A549 (cell line): Measurements from ENCODE around the gene PRDX5. TPM values are rescaled to one million over a fixed set of nuclear protein-coding genes. Genes with fewer than 3 reads are reported as not detected.
A peak's percentile ranks its signal among the peaks of the same experiment; 100 is the strongest.

Experiments
- BHLHE40 ChIP-seq: IDR thresholded peaks from 2 replicates; pipeline ENCODE4 v1.6.1; 2012; ENCODE audit warnings: low read depth, low read length, inconsistent platforms
- CHD2 ChIP-seq: fragments of 150-350 bp; IDR thresholded peaks from 2 replicates; pipeline ENCODE4 v1.6.1; 2014; ENCODE audit warnings: low read length; ENCODE audit not compliant: partially characterized antibody
- CHD4 ChIP-seq: fragments of 200-600 bp; sonication (generic); IDR thresholded peaks from 2 replicates; pipeline ENCODE4 v1.6.1; 2016; ENCODE audit warnings: antibody characterized with exemption, mild to moderate bottlenecking, borderline replicate concordance
- EHMT2 ChIP-seq: fragments of 200-600 bp; sonication (generic); IDR thresholded peaks from 2 replicates; pipeline ENCODE4 v1.6.1; 2016; ENCODE audit warnings: antibody characterized with exemption, low read depth, mild to moderate bottlenecking, moderate library complexity
- FOSL2 ChIP-seq, 2 experiments: fragments of 450-650 bp in 1 of 2; fragments of >200 bp in 1 of 2; sonication (Bioruptor Twin) in 1 of 2; formaldehyde crosslinking; IDR thresholded peaks; 2 replicates each; pipeline versions ENCODE4 v1.5.0 to v1.6.1; 2016 to 2020; ENCODE audit warnings: mild to moderate bottlenecking in 1 of 2, moderate library complexity in 1 of 2
- HOXA7 ChIP-seq: fragments of 250-450 bp; sonication (Bioruptor Pico); IDR thresholded peaks from 2 replicates; pipeline ENCODE4 v1.5.0; 2020; ENCODE audit warnings: mild to moderate bottlenecking, moderate library complexity
- JUNB ChIP-seq: fragments of >200 bp; sonication (Bioruptor Twin); formaldehyde crosslinking; IDR thresholded peaks from 2 replicates; pipeline ENCODE4 v1.6.1; 2016
- KDM1A ChIP-seq: fragments of 200-600 bp; sonication (generic); IDR thresholded peaks from 2 replicates; pipeline ENCODE4 v1.6.1; 2016; ENCODE audit warnings: low read depth, mild to moderate bottlenecking
- KDM5A ChIP-seq: fragments of 200-600 bp; sonication (generic); IDR thresholded peaks from 2 replicates; pipeline ENCODE4 v1.6.1; 2016; ENCODE audit warnings: antibody characterized with exemption, mild to moderate bottlenecking
- MAFK ChIP-seq: fragments of 450-650 bp; IDR thresholded peaks from 2 replicates; pipeline ENCODE4 v1.6.1; 2014; ENCODE audit not compliant: partially characterized antibody
- RAD21 ChIP-seq, 2 experiments: fragments of >200 bp in 1 of 2; sonication (Bioruptor Twin) in 1 of 2; formaldehyde crosslinking in 1 of 2; IDR thresholded peaks in 1 of 2; conservative IDR thresholded peaks in 1 of 2; 2 replicates in 1 of 2; 3 replicates in 1 of 2; pipeline ENCODE4 v1.6.1; 2012 to 2018; ENCODE audit warnings: inconsistent platforms in 1 of 2
- RNF2 ChIP-seq: fragments of 200-600 bp; sonication (generic); IDR thresholded peaks from 2 replicates; pipeline ENCODE4 v1.6.1; 2016; ENCODE audit warnings: low read depth, mild to moderate bottlenecking, antibody characterized with exemption, moderate library complexity, borderline replicate concordance
- SMC3 ChIP-seq: fragments of >200 bp; sonication (Bioruptor Twin); formaldehyde crosslinking; IDR thresholded peaks from 3 replicates; pipeline ENCODE4 v1.6.1; 2018; ENCODE audit warnings: inconsistent platforms
- SREBF2 ChIP-seq: fragments of 450-650 bp; IDR thresholded peaks from 2 replicates; pipeline ENCODE4 v1.6.1; 2014; ENCODE audit warnings: mild to moderate bottlenecking, moderate library complexity
- TFCP2L1 ChIP-seq: fragments of 250-450 bp; sonication (Bioruptor Pico); IDR thresholded peaks from 2 replicates; pipeline ENCODE4 v1.5.0; 2021; ENCODE audit warnings: mild to moderate bottlenecking
- TP53 ChIP-seq: fragments of 250-450 bp; sonication (Bioruptor Pico); IDR thresholded peaks from 2 replicates; pipeline ENCODE4 v1.5.0; 2021; ENCODE audit warnings: mild to moderate bottlenecking, moderate library complexity
- ZFP36 ChIP-seq: fragments of 450-650 bp; IDR thresholded peaks from 2 replicates; pipeline ENCODE4 v1.6.1; 2014; ENCODE audit warnings: borderline replicate concordance; ENCODE audit not compliant: partially characterized antibody
- polyA plus RNA-seq, 4 experiments: library from polyadenylated mRNA; depleted of rRNA in 3 of 4; stranded (reverse); fragments of >200 nt; fragmentation: RNase III in 1 of 4; extraction: RNeasy Plus Mini Kit Qiagen cat#74134 plus additional on column Dnase treatment in 1 of 4; gene quantifications; 2 replicates in 3 of 4; 3 replicates in 1 of 4; pipeline ENCODE4 v1.2.3, GENCODE V29; 2011 to 2017
- TF ChIP-seq, protein P1 (sequence below): fragments of 200-600 bp; sonication (generic); IDR thresholded peaks from 2 replicates; pipeline ENCODE4 v1.6.1; 2016; ENCODE audit warnings: antibody characterized with exemption, mild to moderate bottlenecking, moderate library complexity
- TF ChIP-seq, protein P2 (sequence below): IDR thresholded peaks from 2 replicates; pipeline ENCODE4 v1.6.1; 2012
- TF ChIP-seq, protein P3 (sequence below): fragments of 250-450 bp; sonication (Bioruptor Pico); IDR thresholded peaks from 2 replicates; pipeline ENCODE4 v1.5.0; 2020; ENCODE audit warnings: low read depth, mild to moderate bottlenecking, moderate library complexity
- TF ChIP-seq, protein P4 (sequence below): IDR thresholded peaks from 2 replicates; pipeline ENCODE4 v1.6.1; 2012; ENCODE audit warnings: low read depth, borderline replicate concordance
- TF ChIP-seq, protein P5 (sequence below): fragments of 250-450 bp; sonication (Bioruptor Pico); IDR thresholded peaks from 2 replicates; pipeline ENCODE4 v1.5.0; 2021; ENCODE audit warnings: mild to moderate bottlenecking, moderate library complexity, borderline replicate concordance

The PRDX5 gene
- polyA plus RNA-seq, 2 of the 4 experiments (the other 2 are of a cell fraction), result 377 to 491 TPM

DNA sequence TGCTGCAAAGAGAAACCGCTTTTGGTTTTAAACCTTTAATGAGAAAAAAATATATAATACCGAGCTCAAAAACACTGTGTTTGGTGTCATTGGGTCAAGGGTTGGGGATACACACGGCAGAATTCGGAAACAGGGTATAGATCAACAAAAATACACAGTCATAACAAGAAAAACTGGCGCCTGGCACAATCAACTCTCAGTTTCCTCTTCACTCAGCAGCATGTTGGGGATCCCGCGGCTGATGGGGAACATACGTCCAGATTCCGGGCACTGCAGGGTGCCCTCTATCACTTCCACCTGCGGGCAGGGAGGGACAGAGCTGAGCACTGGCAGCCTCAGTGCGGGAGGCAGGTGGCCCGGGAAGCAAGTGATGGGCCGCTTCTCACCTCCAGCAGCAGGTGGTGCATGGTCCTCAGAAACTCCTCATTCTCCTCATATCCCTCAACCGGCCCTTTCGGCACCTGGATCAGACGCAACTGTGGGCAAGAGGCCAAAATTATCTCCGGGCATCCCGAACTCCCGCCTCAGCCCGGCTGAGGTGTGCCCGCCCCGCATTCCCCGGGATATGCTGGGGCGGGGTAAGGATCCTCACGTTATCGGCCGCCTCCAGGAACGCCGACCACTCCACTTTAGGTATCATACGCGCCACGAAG, 1.1 kb upstream of the PRDX5 start (continued):
- TF ChIP-seq EHMT2 (no peak), TP53 (CRISPR knock-in tag) (peak; percentile 32; the same call in 1 of the 2 replicates), FOSL2 (IDR thresholded peaks at IDR 0.05) (no peak), FOSL2 (CRISPR knock-in tag; IDR thresholded peaks at IDR 0.05) (no peak), MAFK (no peak), BHLHE40 (no peak), RAD21 (conservative IDR thresholded peaks at IDR 0.05 in 1 of 2, IDR thresholded peaks at IDR 0.05 in 1 of 2) (peak in 1 of 2 experiments; percentile 21; a peak in 1 of 5 replicates), SMC3 (no peak), RNF2 (no peak), CHD4 (no peak), KDM5A (peak; percentile 49; the same call in 1 of the 2 replicates), ZFP36 (no peak), CHD2 (no peak), JUNB (no peak), SREBF2 (no peak), HOXA7 (CRISPR knock-in tag) (no peak), TFCP2L1 (CRISPR knock-in tag) (no peak), KDM1A (no peak)
- TF ChIP-seq, protein P1, sequence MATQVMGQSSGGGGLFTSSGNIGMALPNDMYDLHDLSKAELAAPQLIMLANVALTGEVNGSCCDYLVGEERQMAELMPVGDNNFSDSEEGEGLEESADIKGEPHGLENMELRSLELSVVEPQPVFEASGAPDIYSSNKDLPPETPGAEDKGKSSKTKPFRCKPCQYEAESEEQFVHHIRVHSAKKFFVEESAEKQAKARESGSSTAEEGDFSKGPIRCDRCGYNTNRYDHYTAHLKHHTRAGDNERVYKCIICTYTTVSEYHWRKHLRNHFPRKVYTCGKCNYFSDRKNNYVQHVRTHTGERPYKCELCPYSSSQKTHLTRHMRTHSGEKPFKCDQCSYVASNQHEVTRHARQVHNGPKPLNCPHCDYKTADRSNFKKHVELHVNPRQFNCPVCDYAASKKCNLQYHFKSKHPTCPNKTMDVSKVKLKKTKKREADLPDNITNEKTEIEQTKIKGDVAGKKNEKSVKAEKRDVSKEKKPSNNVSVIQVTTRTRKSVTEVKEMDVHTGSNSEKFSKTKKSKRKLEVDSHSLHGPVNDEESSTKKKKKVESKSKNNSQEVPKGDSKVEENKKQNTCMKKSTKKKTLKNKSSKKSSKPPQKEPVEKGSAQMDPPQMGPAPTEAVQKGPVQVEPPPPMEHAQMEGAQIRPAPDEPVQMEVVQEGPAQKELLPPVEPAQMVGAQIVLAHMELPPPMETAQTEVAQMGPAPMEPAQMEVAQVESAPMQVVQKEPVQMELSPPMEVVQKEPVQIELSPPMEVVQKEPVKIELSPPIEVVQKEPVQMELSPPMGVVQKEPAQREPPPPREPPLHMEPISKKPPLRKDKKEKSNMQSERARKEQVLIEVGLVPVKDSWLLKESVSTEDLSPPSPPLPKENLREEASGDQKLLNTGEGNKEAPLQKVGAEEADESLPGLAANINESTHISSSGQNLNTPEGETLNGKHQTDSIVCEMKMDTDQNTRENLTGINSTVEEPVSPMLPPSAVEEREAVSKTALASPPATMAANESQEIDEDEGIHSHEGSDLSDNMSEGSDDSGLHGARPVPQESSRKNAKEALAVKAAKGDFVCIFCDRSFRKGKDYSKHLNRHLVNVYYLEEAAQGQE, result no peak
- TF ChIP-seq, protein P2, sequence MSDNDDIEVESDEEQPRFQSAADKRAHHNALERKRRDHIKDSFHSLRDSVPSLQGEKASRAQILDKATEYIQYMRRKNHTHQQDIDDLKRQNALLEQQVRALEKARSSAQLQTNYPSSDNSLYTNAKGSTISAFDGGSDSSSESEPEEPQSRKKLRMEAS, result no peak
- TF ChIP-seq, protein P3, sequence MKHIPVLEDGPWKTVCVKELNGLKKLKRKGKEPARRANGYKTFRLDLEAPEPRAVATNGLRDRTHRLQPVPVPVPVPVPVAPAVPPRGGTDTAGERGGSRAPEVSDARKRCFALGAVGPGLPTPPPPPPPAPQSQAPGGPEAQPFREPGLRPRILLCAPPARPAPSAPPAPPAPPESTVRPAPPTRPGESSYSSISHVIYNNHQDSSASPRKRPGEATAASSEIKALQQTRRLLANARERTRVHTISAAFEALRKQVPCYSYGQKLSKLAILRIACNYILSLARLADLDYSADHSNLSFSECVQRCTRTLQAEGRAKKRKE (CRISPR knock-in tag), result no peak
- TF ChIP-seq, protein P4, sequence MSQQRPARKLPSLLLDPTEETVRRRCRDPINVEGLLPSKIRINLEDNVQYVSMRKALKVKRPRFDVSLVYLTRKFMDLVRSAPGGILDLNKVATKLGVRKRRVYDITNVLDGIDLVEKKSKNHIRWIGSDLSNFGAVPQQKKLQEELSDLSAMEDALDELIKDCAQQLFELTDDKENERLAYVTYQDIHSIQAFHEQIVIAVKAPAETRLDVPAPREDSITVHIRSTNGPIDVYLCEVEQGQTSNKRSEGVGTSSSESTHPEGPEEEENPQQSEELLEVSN, result no peak
- TF ChIP-seq, protein P5, sequence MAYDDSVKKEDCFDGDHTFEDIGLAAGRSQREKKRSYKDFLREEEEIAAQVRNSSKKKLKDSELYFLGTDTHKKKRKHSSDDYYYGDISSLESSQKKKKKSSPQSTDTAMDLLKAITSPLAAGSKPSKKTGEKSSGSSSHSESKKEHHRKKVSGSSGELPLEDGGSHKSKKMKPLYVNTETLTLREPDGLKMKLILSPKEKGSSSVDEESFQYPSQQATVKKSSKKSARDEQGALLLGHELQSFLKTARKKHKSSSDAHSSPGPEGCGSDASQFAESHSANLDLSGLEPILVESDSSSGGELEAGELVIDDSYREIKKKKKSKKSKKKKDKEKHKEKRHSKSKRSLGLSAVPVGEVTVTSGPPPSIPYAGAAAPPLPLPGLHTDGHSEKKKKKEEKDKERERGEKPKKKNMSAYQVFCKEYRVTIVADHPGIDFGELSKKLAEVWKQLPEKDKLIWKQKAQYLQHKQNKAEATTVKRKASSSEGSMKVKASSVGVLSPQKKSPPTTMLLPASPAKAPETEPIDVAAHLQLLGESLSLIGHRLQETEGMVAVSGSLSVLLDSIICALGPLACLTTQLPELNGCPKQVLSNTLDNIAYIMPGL, result no peak
